ENCODE results near the gene NCOA4. TPM values are rescaled to one million over a fixed set of nuclear protein-coding genes. Genes with fewer than 3 reads are reported as not detected.
"Not testable (repeated sequence)": the region's sequence is repeated elsewhere in the genome, so short reads cannot be mapped to it uniquely, and the experiment has no call there.

Gene NCOA4
- total and polyA plus RNA-seq, 2 of the 8 experiments (the other 6 are each of a cell fraction or from before 2014, with no cell fraction given): 28.9 to 65.2 TPM

- H3K4me2 ChIP-seq (ENCODE audit: insufficient read depth in 1 of 2, low read depth in 2 of 2, low read length in 2 of 2); H3K9ac ChIP-seq (replicated peaks in 1 of 4; ENCODE audit: extremely low read depth in 1 of 4, low read depth in 3 of 4, low read length in 3 of 4); H4K8ac ChIP-seq (ENCODE audit: extremely low read depth, insufficient read depth, low read length); H4K20me1 ChIP-seq (replicated peaks in 1 of 2; ENCODE audit: control insufficient read depth in 1 of 2, insufficient read depth in 2 of 2, low read length in 2 of 2); H3K18ac ChIP-seq (ENCODE audit: extremely low read depth, low read length); H2AFZ ChIP-seq (ENCODE audit: low read length); FAIRE-seq; H2BK12ac ChIP-seq (ENCODE audit: low read depth, low read length); H2BK15ac ChIP-seq (ENCODE audit: low read length); H3K27me3 ChIP-seq (replicated peaks in 1 of 4; ENCODE audit: control insufficient read depth in 3 of 4, extremely low read depth in 1 of 4, insufficient read depth in 3 of 4, low read length in 3 of 4); H3K36me3 ChIP-seq (ENCODE audit: control insufficient read depth in 2 of 4, insufficient read depth in 4 of 4, low read length in 3 of 4); H3K27ac ChIP-seq (ENCODE audit: low read depth, low read length); H3K4ac ChIP-seq (replicated peaks; ENCODE audit: insufficient read length, low read depth, low read length); H3K79me1 ChIP-seq (ENCODE audit: low read depth, low read length); H2BK20ac ChIP-seq (ENCODE audit: low read length); H2BK5ac ChIP-seq (ENCODE audit: low read depth, low read length); H3K23ac ChIP-seq (ENCODE audit: insufficient read length); H3K14ac ChIP-seq (ENCODE audit: insufficient read length); H2BK120ac ChIP-seq (replicated peaks; ENCODE audit: low read depth, low read length); H3K56ac ChIP-seq (replicated peaks; ENCODE audit: insufficient read length, low read depth, low read length); DNase-seq (ENCODE audit: low read depth in 1 of 2, low spot score in 2 of 2); H3K23me2 ChIP-seq (ENCODE audit: low read depth, low read length); POLR2A ChIA-PET (ENCODE audit: partially characterized antibody); H3K9me3 ChIP-seq (ENCODE audit: insufficient read depth in 2 of 2, low read depth in 1 of 2, low read length in 1 of 2); H4K5ac ChIP-seq (ENCODE audit: insufficient read length, low read depth, low read length); H3K79me2 ChIP-seq (ENCODE audit: control insufficient read depth in 1 of 2, insufficient read depth in 2 of 2, low read length in 2 of 2); H2AK5ac ChIP-seq (ENCODE audit: low read depth, low read length); H4K91ac ChIP-seq (replicated peaks; ENCODE audit: insufficient read length, low read length); H3K4me3 ChIP-seq (ENCODE audit: extremely low read depth in 1 of 4, insufficient read depth in 2 of 4, low read depth in 3 of 4, low read length in 4 of 4): not testable (repeated sequence)
- peaks cover 2 to 14% (median 6%) of the 10 kb centered on the region in 4 experiments; a peak in 5 of 7 replicates for H3K4me1 ChIP-seq (replicated peaks in 1 of 4; ENCODE audit: control insufficient read depth in 3 of 4, insufficient read depth in 4 of 4, low read length in 3 of 4)
- 78% methylated on average over 11 of the region's 11 CpGs; no CpG with 5 or more reads in 1 of the 2 experiments for WGBS, 2 experiments (ENCODE audit: extremely low coverage in 1 of 2, insufficient coverage in 1 of 2, insufficient read length in 1 of 2, insufficient replicate concordance in 2 of 2, low coverage in 1 of 2, low lambda C conversion rate in 2 of 2, missing lambda C conversion rate in 1 of 2)
- CTCF ChIA-PET (ENCODE audit: partially characterized antibody): interaction anchor here (0.6 kb wide), 1 partner anchor 12 kb away, joined by 3 read pairs; no protein-coding TSS in a partner anchor
These were observed 19.0 kb upstream of the NCOA4 start for GRCh38 chr10:46049497-46049831.
